Left ventricle myocardium superior (tissue), 1 donor: Measurements from ENCODE around the gene SRY. TPM values are rescaled to one million over a fixed set of nuclear protein-coding genes. Genes with fewer than 3 reads are reported as not detected.
"Not testable (repeated sequence)": the region's sequence is repeated elsewhere in the genome, so short reads cannot be mapped to it uniquely, and the experiment has no call there.

Experiments used
- ATAC-seq: fragments of 200-7000 bp; cut with Tn5 transposase; one replicate; pipeline ENCODE4 v1.9.1; 2020; ENCODE audit warnings: mild to moderate bottlenecking, moderate library complexity
- DNase-seq: peaks from one replicate; pipeline ENCODE4 v3.0.0-alpha.2; 2020
- intact Hi-C: fragments of 100-400 bp; cut with micrococcal nuclease; formaldehyde crosslinking; loops from one replicate; pipeline ENCODE4 v1.11.0; 2022
- long read RNA-seq: library from polyadenylated mRNA; unstranded; transcript quantifications from one replicate; pipeline ENCODE4 v2.0.0, GENCODE V29; 2021
- total RNA-seq: library from RNA; stranded (reverse); fragmentation: NEBNext Ultra II Directional; extraction: Animal tissue kit (Norgen Biotek cat#: 25700); gene quantifications from one replicate; pipeline ENCODE4 v1.2.1, GENCODE V29; 2021
- donor health status: DM: no; HTN: yes; CAD: no; lungs with severe emphysema.

The SRY gene
- total RNA-seq = not detected
- long read RNA-seq = 0 reads

DNA sequence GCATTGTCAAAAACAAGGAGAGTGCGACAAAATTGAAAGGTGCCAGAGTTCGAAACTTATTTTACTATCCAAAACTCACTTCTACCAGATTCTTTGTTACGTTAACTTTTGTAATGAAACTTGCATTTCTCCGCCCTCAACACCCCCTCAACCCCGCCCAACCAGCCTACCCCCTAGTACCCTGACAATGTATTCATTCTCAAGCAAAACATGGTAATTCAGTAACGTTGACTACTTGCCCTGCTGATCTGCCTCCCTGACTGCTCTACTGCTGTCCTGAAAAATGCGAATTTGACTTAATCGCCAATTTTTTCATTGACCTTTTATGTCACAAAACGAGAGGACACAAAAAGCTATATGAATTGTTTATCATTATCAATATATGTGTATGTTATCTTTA, at the start of gene SRY:
SRY (minus strand) TSS at position 83 of the 400 bp plus-strand sequence; CDS start at position 4, 79 bp downstream.
- ATAC-seq = no peak
- no peak for DNase-seq
- intact Hi-C loops = no loop called here

DNA sequence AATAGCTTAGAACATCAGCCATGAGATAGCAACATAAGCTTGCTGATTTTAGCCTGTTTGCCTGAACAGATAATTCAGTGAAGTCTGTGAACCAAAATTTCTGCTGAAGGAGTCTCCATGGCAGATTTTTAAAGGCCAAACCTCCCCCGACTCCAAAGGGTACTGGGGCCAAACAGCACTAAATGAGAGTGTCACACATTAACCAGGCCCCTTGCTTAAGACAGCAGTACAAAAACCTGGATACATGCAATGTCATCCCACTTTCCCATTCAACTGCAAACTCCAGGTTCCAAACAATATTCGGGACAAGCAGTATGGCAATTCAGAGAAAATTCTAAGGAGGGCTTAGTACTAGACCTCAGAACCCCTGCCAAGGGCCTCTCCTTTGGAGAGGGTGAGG, 49.6 kb upstream of the SRY start:
- no peak for ATAC-seq
- no peak for DNase-seq
- intact Hi-C loops = no loop called here

DNA sequence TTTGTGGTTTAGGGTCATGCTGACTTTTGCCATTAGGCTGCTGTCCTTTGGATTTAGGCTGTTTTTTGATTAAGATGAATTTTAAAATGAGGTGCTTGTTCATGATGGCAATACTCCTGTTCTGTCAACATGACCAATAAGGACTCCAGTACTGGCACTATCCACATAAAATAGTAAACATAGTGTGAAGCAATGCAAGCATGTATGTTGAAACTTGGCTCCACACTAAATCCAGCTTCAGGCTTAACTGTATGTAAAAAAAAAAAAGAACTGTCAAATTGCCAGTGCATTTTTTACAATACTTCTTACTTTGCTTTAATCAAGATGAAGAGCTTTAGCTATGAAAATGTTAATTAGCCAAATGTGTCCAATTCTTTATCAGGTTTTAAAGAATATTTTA, 47.7 kb upstream of the SRY start:
- intact Hi-C loops = no loop called here
- ATAC-seq = no peak
- DNase-seq = no peak

DNA sequence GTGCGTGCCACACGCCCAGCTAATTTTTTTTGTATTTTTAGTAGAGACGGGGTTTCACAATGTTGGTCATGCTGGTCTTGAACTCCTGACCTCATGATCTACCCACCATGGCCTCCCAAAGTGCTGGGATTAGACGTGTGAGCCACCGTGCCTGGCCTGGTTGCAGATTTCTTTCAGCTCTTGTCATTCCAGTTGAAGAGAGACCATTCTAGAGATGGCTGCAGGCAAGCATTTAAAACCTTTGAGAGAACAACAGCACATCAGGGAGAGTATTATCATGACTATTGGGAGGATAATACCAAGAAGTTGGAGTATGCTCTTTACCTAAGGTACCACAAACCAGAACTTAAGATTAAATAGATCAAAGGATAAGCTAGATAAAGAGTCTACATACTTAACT, 41.0 kb upstream of the SRY start:
- DNase-seq (no peak), ATAC-seq (no peak)
- intact Hi-C loops = no loop called here

DNA sequence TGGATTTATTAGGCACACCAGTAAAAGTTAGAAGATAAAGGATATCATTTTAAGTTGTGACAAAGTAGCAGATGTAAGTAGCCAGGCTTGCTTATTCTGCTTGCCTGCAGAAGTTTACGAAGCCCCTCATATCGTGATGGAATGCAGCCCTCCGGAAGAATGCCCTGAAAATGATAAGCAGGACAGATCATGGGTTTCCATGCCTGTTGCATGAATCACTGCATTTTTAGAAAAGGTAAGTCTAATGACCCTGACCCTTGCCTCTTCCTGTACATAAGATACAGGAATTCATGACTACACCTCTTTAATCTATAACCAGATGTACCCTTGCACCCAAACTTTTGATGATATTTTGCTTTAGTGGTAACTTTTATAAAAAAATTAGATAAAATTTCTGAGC, 37.0 kb upstream of the SRY start:
- ATAC-seq (no peak), DNase-seq (no peak)
- intact Hi-C loops = no loop called here

DNA sequence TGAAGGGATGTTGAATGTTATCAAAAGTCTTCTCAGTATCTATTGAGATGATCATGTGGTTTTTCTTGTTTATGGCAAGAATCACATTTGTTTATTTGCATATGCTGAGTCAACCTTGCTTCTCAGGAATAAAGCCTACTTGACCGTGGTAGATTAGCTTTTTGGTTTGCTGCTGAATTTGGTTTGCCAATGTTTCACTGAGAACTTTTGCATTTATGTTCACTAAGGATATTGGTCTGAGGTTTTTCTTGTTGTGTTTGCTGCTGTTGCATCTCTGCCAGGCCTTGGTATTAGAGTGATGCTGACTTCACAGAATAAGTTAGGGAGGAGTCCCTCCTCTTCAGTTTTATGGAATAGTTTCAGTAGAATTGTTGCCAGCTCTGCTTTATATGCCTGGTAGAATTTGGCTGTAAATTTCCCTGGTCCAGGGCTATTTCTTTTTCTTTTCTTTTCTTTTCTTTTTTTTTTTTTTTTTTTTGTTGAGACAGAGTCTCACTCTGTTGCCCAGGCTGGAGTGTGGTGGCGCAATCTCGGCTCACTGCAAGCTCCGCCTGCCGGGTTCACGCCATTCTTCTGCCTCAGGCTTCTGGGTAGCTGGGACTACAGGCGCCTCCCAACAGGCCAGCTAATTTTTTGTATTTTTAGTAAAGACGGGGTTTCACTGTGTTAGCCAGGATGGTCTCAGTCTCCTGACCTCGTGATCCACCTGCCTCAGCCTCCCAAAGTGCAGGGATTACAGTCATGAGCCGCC, 29.8 kb upstream of the SRY start:
- ATAC-seq, DNase-seq, intact Hi-C loops: not testable (repeated sequence)

DNA sequence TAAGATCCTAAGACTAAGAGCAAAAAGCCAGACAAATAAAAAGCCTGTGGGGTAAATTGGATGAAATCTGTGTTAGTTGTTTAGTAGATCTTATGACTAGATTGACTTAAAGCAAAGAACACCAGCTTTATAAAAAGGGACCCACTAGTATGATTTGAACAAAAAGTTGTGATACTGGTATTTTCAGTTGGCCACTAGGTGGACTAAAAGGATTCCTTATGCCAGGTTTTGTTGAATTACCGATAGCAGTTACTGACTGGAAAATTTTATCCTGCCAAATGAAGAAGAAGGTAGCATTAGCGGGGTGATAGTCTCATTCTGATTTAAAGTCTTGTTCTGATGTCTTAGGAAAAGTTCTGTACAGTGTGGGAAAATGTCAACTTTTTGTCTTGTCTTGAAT, 12.8 kb upstream of the SRY start:
- ATAC-seq = no peak
- no peak for DNase-seq
- intact Hi-C loops = no loop called here

DNA sequence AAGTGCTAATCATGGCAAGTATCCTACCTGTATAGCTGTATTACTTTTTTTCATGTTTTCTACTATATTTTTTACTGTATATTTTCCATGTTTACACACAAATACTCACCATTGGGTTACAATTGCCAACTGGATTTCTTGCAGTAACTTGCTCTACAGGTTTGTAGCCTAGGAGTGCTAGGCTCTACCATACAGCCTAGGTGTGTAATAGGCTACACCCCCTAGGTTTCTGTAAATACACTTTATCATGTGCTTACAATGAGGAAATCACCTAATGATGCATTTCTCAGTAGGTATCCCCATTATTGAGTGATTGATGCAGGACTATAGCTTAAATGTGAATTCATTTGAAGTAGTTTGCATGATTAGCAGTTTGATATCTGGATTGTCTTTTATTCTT, 10.5 kb upstream of the SRY start:
- ATAC-seq = no peak
- intact Hi-C loops = no loop called here
- DNase-seq = no peak

DNA sequence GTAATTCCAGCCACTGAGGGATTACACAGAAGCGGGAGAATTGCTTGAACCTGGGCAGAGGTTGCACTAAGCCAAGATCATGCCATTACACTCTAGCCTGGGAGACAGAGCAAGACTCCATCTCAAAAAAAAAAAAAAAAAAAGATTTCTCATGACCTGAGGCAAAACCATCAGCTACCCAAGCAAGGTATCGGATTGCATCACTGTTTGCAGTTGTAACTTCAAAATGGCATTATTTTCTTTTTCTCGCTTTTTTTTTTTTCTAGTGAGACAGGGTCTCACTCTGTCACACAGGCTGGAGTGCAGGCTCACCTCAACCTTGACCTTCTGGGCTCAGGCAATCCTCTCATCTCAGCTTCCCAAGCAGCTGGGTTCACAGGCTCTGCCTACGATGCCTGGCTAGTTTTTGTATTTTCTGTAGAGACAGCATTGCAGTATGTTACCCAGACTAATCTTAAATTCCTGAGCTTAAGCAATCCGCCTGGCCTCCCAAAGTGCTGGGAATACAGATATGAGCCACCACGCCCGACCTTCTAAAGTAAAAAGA, 9.6 kb upstream of the SRY start:
- no peak for ATAC-seq
- DNase-seq = no peak
- intact Hi-C loops = no loop called here

DNA sequence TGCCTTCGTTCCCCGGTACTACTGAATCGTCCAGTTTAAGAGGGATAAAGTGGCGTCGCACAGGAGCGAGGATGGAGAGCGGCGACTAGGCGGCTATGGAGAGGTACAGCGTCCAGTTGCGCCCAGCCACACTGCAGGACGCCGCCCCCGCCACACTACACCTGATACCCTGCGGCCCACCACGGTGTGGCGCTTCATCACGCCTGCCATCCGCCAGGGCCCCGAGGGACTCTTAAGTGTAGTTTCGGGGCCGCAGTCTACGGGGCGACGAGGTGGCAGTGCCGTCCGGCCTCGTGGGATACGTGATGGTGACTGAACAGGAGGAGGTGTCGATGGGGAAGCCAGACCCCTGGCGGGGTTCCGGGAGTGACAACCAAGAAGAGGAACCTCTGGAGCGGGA, 2.3 kb upstream of the SRY start:
- ATAC-seq (no peak), DNase-seq (no peak)
- intact Hi-C loops = no loop called here

DNA sequence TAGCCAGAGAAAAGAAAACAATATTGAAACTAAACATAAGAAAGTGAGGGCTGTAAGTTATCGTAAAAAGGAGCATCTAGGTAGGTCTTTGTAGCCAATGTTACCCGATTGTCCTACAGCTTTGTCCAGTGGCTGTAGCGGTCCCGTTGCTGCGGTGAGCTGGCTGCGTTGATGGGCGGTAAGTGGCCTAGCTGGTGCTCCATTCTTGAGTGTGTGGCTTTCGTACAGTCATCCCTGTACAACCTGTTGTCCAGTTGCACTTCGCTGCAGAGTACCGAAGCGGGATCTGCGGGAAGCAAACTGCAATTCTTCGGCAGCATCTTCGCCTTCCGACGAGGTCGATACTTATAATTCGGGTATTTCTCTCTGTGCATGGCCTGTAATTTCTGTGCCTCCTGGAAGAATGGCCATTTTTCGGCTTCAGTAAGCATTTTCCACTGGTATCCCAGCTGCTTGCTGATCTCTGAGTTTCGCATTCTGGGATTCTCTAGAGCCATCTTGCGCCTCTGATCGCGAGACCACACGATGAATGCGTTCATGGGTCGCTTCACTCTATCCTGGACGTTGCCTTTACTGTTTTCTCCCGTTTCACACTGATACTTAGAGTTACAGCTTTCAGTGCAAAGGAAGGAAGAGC, 488 bp downstream of the SRY start:
- intact Hi-C loops = no loop called here
- ATAC-seq (no peak), DNase-seq (no peak)

Other genes with a start within 250 kb of the SRY start
- gene RPS4Y1, start 53.9 kb upstream of the SRY start, total RNA-seq = 187 TPM
- gene ZFY, start 147.7 kb upstream of the SRY start, total RNA-seq = 13.0 TPM